ENCODE data around the gene NFS1.
"Not testable (repeated sequence)": the region's sequence is repeated elsewhere in the genome, so short reads cannot be mapped to it uniquely, and the experiment has no call there.

NFS1 gene

GRCh38 chr20:35706591-35707529, 7.7 kb upstream of the NFS1 start:
- not testable (repeated sequence) for DNase-seq

GRCh38 chr20:35705894-35706293, 6.7 kb upstream of the NFS1 start:
- not testable (repeated sequence) for DNase-seq

DNA sequence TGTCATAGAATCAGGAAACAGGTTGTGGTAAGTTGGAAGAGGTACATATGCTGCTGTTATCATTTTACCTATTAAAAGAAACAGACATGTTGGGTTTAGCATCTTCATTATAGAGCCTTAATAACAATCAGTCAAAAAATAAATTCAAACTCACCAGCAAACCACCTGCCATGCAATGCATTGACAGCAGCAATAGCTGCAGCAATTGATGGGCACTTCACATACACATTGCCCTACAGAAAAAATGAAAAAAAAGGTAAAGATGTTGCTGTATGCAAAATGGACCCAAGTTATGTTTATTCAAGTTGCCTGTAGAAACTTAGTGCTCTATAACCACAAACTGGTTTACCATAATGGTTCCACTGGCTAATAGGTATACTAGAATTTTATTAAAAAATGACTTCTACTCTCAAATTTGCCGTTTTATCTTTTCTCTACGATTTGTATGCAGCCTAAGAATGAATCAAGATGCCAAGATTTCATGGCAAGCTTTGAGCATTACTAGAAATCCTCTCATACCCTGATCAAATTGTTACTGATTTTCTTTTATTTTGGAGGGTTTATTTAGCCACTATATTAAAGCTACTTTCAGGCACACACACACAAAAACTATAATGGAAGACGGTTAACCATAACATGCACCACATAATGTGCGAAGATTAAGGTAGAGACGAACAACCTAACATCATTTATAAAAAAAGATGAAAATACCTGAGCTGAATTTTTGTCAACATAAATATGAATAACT, 5.5 kb upstream of the NFS1 start:
- no peak for DNase-seq

DNA sequence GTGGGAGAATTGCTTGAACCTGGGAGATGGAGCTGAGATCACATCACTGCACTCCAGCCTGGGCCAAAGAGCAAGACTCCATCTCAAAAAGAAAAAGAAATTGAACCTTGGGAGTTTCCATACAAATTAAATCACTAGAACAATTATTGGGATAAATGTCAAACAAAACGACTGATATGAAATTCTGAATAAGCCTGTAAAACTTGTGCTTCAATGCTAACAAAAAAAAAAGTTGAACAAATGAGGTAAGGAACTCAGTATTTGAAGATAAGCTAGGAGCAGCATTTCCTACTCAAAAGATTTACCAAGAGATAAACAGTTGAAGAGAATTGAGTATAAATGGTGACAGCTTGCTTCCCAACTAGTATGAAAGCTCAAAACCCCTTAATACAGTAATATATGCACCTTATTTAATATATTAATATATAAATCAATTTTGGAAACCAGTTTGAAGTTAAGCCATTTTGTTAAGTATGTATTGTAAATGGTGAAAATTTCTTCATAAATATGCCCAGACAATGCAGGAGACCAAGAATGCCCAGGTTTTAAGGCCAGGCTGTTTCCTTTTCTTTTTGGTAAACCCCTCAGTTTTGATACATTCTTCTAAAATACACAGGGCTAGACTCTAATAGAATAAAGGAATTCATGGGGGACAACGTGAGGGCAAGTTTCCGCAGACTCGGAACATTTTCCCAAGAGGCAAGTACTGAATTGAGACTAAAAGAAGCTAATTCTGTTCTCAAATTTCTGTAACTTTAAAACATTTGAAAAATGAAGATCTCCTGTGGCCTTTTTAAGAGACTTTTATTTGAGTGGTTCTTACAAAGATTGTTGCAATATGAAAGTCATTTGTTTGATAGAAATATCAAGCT, 3.9 kb upstream of the NFS1 start:
- no peak for DNase-seq

- DNase-seq: no peak
These were observed 3.1 kb upstream of the NFS1 start for GRCh38 chr20:35702051-35702823.

DNA sequence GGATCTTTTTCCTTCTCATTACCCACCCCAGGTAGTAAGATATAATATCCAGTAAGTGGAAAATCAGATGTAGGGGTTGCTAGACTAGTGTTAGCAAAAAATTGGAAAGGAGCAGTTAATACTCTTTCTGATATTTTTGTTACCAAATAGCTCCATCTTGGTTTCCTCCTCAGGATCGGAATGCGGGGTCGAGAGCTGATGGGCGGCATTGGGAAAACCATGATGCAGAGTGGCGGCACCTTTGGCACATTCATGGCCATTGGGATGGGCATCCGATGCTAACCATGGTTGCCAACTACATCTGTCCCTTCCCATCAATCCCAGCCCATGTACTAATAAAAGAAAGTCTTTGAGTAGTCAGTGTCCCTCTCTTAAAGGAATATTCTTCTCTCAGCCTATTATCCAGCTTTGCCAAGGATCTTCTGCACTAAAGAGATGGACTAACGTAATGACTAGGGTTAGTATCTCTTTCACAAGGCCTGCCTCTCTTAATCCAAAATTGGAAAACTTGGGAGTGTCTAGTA, 1.5 kb upstream of the NFS1 start:
- DNase-seq: no peak

GRCh38 chr20:35699957-35700624, 939 bp upstream of the NFS1 start:
- no peak for DNase-seq

GRCh38 chr20:35698298-35699126, 640 bp downstream of the NFS1 start:
- DNase-seq: no peak

GRCh38 chr20:35697696-35698297, 1.4 kb downstream of the NFS1 start:
- no peak for DNase-seq

GRCh38 chr20:35695978-35696377, 3.2 kb downstream of the NFS1 start:
- DNase-seq: no peak

DNA sequence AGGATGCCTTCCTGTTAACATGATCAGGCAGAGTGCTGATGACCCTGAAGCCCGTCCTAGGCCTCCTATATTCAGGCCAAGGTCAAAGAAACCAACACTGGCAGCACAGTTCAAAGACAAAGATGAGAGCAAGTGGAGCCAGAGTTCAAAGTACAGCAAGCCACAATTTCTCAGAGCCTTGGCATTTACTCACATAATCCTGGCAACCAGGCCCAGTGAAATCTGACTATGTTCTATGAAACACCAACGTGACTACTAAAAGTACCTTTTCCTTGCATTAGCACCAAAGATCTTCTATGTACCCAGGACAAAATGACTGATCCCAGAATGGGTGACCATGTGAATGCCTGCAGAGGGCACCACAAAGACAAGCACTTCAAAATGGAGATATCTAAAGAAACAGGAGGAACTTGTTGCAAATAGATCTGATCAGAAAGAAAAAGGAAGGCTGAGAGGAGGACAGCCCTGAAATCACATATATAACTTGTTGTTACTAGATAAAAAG, 3.9 kb downstream of the NFS1 start:
- no peak for DNase-seq

DNA sequence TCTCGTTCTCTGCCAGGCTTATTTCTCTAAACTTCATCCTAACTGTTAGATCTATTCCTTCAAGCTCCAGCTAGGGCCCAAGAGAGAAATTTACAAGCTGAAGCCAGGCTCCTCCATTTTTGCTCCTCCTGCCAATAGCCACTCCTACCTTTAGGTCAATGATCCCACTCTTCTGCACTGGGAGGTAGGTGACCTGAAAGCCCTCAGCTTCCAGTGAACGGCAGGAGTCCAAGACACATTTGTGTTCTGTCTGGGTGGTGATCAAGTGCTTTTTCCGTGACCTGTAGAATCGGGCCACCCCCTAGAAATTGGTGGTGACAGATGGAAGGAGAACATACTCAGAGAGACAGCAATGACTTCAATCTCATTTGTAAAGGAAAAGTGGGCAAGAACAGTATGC, 8.9 kb downstream of the NFS1 start:
- no peak for DNase-seq

DNA sequence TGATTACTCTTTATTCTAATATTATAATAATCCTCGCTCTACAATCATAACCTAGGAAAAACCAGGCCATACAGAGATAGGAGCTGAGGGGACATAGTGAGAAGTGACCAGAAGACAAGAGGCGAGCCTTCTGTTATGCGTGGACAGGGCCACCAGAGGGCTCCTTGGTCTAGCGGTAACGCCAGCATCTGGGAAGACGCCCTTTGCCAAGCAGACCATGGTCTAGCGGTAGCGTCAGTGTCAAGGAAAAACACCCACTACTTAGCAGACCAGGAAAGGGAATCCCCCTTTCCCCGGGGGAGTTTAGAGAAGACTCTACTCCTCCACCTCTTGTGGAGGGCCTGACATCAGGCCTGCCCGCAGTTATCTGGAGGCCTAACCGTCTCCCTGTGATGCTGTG, 12.3 kb downstream of the NFS1 start:
- not testable (repeated sequence) for DNase-seq

DNA sequence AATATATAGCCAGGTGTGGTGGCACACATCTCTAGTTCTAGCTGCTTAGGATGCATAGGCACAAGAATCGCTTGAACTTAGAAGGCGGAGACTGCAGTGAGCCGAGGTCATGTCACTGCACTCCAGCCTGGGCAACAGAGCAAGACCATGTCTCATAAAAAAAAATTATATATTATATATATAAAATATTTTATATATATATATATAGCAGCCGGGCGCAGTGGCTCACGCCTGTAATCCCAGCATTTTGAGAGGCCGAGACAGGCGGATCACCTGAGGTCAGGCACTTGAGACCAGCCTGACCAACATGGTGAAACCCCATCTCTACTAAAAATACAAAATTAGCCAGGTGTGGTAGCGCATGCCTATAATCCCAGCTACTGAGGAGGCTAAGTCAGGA, 13.8 kb downstream of the NFS1 start:
- DNase-seq: not testable (repeated sequence)

- no peak for DNase-seq
These were observed 17.2 kb downstream of the NFS1 start for GRCh38 chr20:35681960-35682359.

GRCh38 chr20:35680452-35681183, 18.5 kb downstream of the NFS1 start:
- no peak for DNase-seq

DNA sequence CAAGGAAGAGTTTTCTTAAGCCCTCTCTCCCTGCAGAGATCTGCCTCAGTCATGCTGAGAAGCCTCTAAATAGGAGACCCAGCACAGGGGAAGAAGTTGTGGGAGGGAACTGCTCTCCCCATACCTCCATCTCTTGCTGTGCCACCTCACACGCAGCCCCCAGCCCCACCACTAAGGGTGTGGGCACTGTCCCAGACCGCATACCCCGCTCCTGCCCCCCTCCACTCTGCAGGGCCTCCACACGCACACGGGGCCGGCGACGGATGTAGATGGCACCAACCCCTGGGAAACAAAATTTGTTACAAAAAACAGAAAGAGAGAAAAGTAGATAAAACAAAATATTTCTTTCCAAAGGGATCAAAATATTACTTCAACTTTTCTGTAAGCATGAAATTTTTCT, 24.2 kb downstream of the NFS1 start:
- DNase-seq: no peak

DNA sequence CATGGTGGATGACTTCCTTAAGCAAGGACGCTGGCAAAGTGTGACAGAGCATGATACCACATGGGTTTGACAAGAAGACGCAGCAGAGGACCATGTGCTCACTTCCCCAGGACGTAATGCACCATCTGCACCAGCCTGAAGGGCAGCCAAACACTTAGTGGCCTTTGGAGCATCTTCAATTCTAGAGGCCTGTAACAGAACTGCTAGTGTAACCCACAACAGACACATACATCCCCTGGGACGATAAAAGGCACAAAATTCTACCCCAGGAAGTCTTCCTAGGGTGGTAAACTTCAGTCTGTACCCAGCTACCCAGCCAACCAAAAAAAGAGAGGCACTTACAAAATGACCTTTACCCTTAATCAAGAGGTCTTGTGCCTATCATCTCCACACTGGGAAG, 25.3 kb downstream of the NFS1 start:
- no peak for DNase-seq

DNA sequence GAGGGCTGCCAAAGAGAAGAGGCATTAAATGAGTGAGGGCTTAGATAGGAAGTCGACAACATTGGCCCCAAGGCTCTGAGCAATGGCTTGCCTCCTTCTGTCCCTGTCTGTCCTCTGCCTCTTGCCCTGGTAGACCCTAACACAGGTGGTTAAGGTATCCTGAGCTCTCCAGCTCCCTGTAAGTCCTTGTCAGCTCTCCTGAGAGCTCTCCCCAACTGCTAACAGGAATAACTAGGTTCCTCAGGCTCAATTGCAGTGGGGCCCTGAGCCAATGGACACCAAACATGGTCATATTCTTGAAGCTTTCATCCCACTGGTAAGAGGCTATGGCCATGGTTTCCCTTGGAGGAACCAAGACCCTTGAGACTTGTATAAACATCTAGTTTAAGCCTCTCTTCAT, 29.5 kb downstream of the NFS1 start:
- DNase-seq: no peak

Data from COR-L47 (cell line).